ENCODE data around the gene C5orf63. TPM values are rescaled to one million over a fixed set of nuclear protein-coding genes. Genes with fewer than 3 reads are reported as not detected.
A peak's percentile ranks its signal among the peaks of the same experiment; 100 is the strongest.

Gene C5orf63
- total and polyA plus RNA-seq, 2 of the 13 experiments (the other 11 are each of a cell fraction or from before 2014, with no cell fraction given): 7.9 to 8.8 TPM

DNA sequence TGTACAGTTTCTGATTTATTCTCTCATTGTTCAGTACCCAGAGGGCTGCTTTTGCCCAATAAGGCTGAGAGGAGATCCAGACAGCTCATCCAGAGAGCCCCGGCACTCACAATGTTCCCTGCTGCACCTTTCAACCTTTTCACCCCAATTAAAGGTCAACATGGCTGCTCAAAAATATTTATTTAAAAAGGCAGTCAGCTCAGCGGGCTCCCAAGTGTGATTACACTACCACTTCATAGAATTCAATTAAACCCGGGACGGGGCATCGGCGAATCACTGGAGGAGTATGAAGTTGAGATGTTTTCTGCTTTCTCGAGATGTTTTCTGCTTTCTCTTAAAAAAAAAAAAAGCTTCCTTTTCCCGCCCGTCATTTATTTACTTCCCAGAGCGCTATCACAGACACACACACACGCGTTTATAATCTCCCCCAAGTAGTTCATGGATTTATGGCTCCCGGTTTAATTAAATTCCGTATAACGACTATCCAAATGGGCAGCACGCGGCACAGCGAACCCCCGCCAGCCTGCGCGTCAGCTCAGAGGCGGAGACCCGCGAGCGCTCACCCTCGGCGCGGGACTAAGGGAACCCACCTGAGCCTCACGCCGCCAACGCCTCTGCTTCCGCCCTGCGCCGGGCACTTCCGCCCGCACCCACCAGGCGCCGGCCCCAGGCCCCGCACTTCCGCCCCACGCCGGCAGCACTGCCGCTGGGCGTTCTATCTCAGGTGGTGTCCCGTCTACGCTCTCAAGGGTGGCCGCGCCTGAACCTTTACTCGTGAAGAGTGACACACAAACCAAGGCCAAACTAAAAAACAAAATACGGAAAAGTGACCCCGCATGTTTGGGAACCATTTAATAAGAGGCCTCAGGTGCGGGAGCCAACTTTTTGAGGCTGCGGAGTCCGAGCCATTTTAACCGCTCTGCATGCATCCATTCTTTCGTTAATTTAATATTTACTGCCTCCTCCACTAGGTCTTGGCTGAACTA, at the start of gene C5orf63 (continued):
- TF ChIP-seq, protein P1, sequence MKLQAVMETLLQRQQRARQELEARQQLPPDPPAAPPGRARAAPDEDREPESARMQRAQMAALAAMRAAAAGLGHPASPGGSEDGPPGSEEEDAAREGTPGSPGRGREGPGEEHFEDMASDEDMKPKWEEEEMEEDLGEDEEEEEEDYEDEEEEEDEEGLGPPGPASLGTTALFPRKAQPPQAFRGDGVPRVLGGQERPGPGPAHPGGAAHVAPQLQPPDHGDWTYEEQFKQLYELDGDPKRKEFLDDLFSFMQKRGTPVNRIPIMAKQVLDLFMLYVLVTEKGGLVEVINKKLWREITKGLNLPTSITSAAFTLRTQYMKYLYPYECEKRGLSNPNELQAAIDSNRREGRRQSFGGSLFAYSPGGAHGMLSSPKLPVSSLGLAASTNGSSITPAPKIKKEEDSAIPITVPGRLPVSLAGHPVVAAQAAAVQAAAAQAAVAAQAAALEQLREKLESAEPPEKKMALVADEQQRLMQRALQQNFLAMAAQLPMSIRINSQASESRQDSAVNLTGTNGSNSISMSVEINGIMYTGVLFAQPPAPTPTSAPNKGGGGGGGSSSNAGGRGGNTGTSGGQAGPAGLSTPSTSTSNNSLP (IDR thresholded peaks at IDR 0.05; ENCODE audit: low read depth, low read length): 0 out of 2 replicates have a peak, but pooled peaks have one; percentile 6
- TF ChIP-seq PCBP2 (optimal IDR thresholded peaks at IDR 0.05; ENCODE audit: low read depth, low read length, poor library complexity, severe bottlenecking) (no peak), ATF5 (CRISPR knock-in tag; IDR thresholded peaks at IDR 0.05; ENCODE audit: low read depth) (no peak), MAZ (IDR thresholded peaks at IDR 0.05; ENCODE audit: borderline replicate concordance, low read depth, low read length) (peak; percentile 17; the same call in 1 of the 2 replicates), MAZ (CRISPR knock-in tag; IDR thresholded peaks at IDR 0.05; ENCODE audit: low read depth) (peak; percentile 63), RFX3 (CRISPR knock-in tag; IDR thresholded peaks at IDR 0.05) (no peak), ZNF841 (CRISPR knock-in tag; IDR thresholded peaks at IDR 0.05; ENCODE audit: borderline replicate concordance) (0 out of 2 replicates have a peak, but pooled peaks have one; percentile 49), ZFP41 (CRISPR knock-in tag; IDR thresholded peaks at IDR 0.05; ENCODE audit: borderline replicate concordance) (no peak), ZNF460 (CRISPR knock-in tag; IDR thresholded peaks at IDR 0.05; ENCODE audit: borderline replicate concordance) (no peak), NRL (CRISPR knock-in tag; IDR thresholded peaks at IDR 0.05; ENCODE audit: borderline replicate concordance) (no peak), ZNF709 (CRISPR knock-in tag; IDR thresholded peaks at IDR 0.05) (peak; percentile 64; the same call in 1 of the 2 replicates), KDM1A (CRISPR knock-in tag; IDR thresholded peaks at IDR 0.05) (no peak), BORCS8-MEF2B (CRISPR knock-in tag; IDR thresholded peaks at IDR 0.05) (peak; percentile 80), ZFP82 (CRISPR knock-in tag; IDR thresholded peaks at IDR 0.05; ENCODE audit: borderline replicate concordance) (no peak; the same call in 1 of the 2 replicates), MAFG (CRISPR knock-in tag; IDR thresholded peaks at IDR 0.05) (no peak), ZNF337 (CRISPR knock-in tag; IDR thresholded peaks at IDR 0.05; ENCODE audit: borderline replicate concordance, low read depth) (no peak)
- TF ChIP-seq, protein P2, sequence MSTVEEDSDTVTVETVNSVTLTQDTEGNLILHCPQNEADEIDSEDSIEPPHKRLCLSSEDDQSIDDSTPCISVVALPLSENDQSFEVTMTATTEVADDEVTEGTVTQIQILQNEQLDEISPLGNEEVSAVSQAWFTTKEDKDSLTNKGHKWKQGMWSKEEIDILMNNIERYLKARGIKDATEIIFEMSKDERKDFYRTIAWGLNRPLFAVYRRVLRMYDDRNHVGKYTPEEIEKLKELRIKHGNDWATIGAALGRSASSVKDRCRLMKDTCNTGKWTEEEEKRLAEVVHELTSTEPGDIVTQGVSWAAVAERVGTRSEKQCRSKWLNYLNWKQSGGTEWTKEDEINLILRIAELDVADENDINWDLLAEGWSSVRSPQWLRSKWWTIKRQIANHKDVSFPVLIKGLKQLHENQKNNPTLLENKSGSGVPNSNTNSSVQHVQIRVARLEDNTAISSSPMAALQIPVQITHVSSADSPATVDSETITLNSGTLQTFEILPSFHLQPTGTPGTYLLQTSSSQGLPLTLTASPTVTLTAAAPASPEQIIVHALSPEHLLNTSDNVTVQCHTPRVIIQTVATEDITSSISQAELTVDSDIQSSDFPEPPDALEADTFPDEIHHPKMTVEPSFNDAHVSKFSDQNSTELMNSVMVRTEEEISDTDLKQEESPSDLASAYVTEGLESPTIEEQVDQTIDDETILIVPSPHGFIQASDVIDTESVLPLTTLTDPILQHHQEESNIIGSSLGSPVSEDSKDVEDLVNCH (CRISPR knock-in tag; IDR thresholded peaks at IDR 0.05): no peak
- TF ChIP-seq, protein P3, sequence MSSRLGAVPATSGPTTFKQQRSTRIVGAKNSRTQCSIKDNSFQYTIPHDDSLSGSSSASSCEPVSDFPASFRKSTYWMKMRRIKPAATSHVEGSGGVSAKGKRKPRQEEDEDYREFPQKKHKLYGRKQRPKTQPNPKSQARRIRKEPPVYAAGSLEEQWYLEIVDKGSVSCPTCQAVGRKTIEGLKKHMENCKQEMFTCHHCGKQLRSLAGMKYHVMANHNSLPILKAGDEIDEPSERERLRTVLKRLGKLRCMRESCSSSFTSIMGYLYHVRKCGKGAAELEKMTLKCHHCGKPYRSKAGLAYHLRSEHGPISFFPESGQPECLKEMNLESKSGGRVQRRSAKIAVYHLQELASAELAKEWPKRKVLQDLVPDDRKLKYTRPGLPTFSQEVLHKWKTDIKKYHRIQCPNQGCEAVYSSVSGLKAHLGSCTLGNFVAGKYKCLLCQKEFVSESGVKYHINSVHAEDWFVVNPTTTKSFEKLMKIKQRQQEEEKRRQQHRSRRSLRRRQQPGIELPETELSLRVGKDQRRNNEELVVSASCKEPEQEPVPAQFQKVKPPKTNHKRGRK (CRISPR knock-in tag; IDR thresholded peaks at IDR 0.05): 0 out of 2 replicates have a peak, but pooled peaks have one; percentile 51
- TF ChIP-seq, protein P4, sequence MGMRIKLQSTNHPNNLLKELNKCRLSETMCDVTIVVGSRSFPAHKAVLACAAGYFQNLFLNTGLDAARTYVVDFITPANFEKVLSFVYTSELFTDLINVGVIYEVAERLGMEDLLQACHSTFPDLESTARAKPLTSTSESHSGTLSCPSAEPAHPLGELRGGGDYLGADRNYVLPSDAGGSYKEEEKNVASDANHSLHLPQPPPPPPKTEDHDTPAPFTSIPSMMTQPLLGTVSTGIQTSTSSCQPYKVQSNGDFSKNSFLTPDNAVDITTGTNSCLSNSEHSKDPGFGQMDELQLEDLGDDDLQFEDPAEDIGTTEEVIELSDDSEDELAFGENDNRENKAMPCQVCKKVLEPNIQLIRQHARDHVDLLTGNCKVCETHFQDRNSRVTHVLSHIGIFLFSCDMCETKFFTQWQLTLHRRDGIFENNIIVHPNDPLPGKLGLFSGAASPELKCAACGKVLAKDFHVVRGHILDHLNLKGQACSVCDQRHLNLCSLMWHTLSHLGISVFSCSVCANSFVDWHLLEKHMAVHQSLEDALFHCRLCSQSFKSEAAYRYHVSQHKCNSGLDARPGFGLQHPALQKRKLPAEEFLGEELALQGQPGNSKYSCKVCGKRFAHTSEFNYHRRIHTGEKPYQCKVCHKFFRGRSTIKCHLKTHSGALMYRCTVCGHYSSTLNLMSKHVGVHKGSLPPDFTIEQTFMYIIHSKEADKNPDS (CRISPR knock-in tag; IDR thresholded peaks at IDR 0.05): no peak
